Left ventricle myocardium inferior (tissue), 1 donor: Measurements from ENCODE around the gene DOCK4. TPM values are rescaled to one million over a fixed set of nuclear protein-coding genes. Genes with fewer than 3 reads are reported as not detected.

Experiments
- DNase-seq: peaks from one replicate; pipeline ENCODE4 v3.0.0-alpha.2; 2020
- H3K27ac ChIP-seq: fragments of 200-600 bp; replicated peaks from 2 replicates; pipeline ENCODE4 v1.8.0; 2021
- H3K27me3 ChIP-seq: fragments of 200-600 bp; 2 replicates; pipeline ENCODE4 v1.8.0; 2021; ENCODE audit warnings: low read depth
- H3K36me3 ChIP-seq: fragments of 200-600 bp; 2 replicates; pipeline ENCODE4 v1.8.0; 2021
- H3K4me1 ChIP-seq: fragments of 200-600 bp; 2 replicates; pipeline ENCODE4 v1.8.0; 2021
- H3K4me3 ChIP-seq: fragments of 200-600 bp; 2 replicates; pipeline ENCODE4 v1.8.0; 2021; ENCODE audit warnings: mild to moderate bottlenecking, moderate library complexity
- H3K9me3 ChIP-seq: fragments of 200-600 bp; replicated peaks from 2 replicates; pipeline ENCODE4 v1.8.0; 2021
- CTCF ChIP-seq: fragments of 200-600 bp; IDR thresholded peaks from 2 replicates; pipeline ENCODE4 v1.8.0; 2021; ENCODE audit warnings: antibody characterized with exemption, mild to moderate bottlenecking, borderline replicate concordance
- intact Hi-C: fragments of 100-400 bp; cut with micrococcal nuclease; formaldehyde crosslinking; loops from one replicate; pipeline ENCODE4 v1.11.0; 2022
- total RNA-seq: library from RNA; stranded (reverse); fragmentation: NEBNext Ultra II Directional; extraction: Animal tissue kit (Norgen Biotek cat#: 25700); gene quantifications from one replicate; pipeline ENCODE4 v1.2.1, GENCODE V29; 2021
- donor health status: DM: no; HTN: yes; CAD: no; lungs with severe emphysema.

The DOCK4 gene
- total RNA-seq, 1 donor from 2014 or later: 15.2 TPM

GRCh38 chr7:112092709-112093395, 113.3 kb downstream of the DOCK4 start:
- H3K27me3 ChIP-seq: no peaks in the 10 kb centered on the region
- H3K27ac ChIP-seq: no peak overlapping the region
- no peak for TF ChIP-seq CTCF
- H3K9me3 ChIP-seq: no peaks in the 10 kb centered on the region
- intact Hi-C loops: no loop called here
- no peaks in the 10 kb centered on the region for H3K36me3 ChIP-seq
- no peak overlapping the region for H3K4me3 ChIP-seq
- DNase-seq: no peak
- H3K4me1 ChIP-seq: peaks cover 22% of the 10 kb centered on the region

GRCh38 chr7:112092306-112092705, 113.9 kb downstream of the DOCK4 start:
- TF ChIP-seq CTCF: no peak
- H3K4me1 ChIP-seq: peaks cover 28% of the 10 kb centered on the region
- DNase-seq: no peak
- no peak overlapping the region for H3K27ac ChIP-seq
- intact Hi-C loops: no loop called here
- no peaks in the 10 kb centered on the region for H3K36me3 ChIP-seq
- no peaks in the 10 kb centered on the region for H3K9me3 ChIP-seq
- H3K27me3 ChIP-seq: no peaks in the 10 kb centered on the region
- H3K4me3 ChIP-seq: no peak overlapping the region

GRCh38 chr7:112091768-112092167, 114.4 kb downstream of the DOCK4 start:
- no peak for TF ChIP-seq CTCF
- intact Hi-C loops: no loop called here

GRCh38 chr7:112089551-112089950, 116.6 kb downstream of the DOCK4 start:
- Histone ChIP-seq H3K27ac (peak overlapping the region; percentile 24), H3K9me3 (no peaks in the 10 kb centered on the region), H3K36me3 (no peaks in the 10 kb centered on the region), H3K4me1 (peaks cover 44% of the 10 kb centered on the region), H3K4me3 (no peak overlapping the region), H3K27me3 (no peaks in the 10 kb centered on the region)
- DNase-seq: no peak
- intact Hi-C loops: no loop called here
- no peak for TF ChIP-seq CTCF

More at GRCh38 chr7:112091768-112092167, 114.4 kb downstream of the DOCK4 start:
- peaks cover 30% of the 10 kb centered on the region for H3K4me1 ChIP-seq
- no peaks in the 10 kb centered on the region for H3K9me3 ChIP-seq
- no peak overlapping the region for H3K27ac ChIP-seq
- DNase-seq: no peak
- H3K4me3 ChIP-seq: no peak overlapping the region
- no peaks in the 10 kb centered on the region for H3K36me3 ChIP-seq
- H3K27me3 ChIP-seq: no peaks in the 10 kb centered on the region

GRCh38 chr7:112088484-112089016, 117.6 kb downstream of the DOCK4 start:
- Histone ChIP-seq H3K27me3 (no peaks in the 10 kb centered on the region), H3K4me3 (no peak overlapping the region), H3K4me1 (peaks cover 54% of the 10 kb centered on the region), H3K27ac (no peak overlapping the region), H3K9me3 (no peaks in the 10 kb centered on the region), H3K36me3 (no peaks in the 10 kb centered on the region)
- no peak for TF ChIP-seq CTCF
- no peak for DNase-seq
- intact Hi-C loops: no loop called here
